Daoy (cell line): ENCODE data around the gene PCSK5. TPM values are rescaled to one million over a fixed set of nuclear protein-coding genes. Genes with fewer than 3 reads are reported as not detected.
A peak's percentile ranks its signal among the peaks of the same experiment; 100 is the strongest.
"Not testable (repeated sequence)": the region's sequence is repeated elsewhere in the genome, so short reads cannot be mapped to it uniquely, and the experiment has no call there.

Source experiments
- DNase-seq: peaks from one replicate; pipeline ENCODE4 v3.0.0-alpha.2; 2015; ENCODE audit warnings: low read depth
- total RNA-seq: library from RNA; depleted of rRNA; stranded (reverse); fragments of >200 nt; shearing (Covaris generic); gene quantifications from 2 replicates; pipeline ENCODE4 v1.2.3, GENCODE V29; 2014

The PCSK5 gene
- total RNA-seq, 1 experiment from 2014 or later: 1.4 TPM

- no peak for DNase-seq
Observed at GRCh38 chr9:76310991-76311390, 420.5 kb downstream of the PCSK5 start.

- DNase-seq: no peak
Observed at GRCh38 chr9:76311537-76311936, 421.1 kb downstream of the PCSK5 start.

- DNase-seq: no peak
Observed at GRCh38 chr9:76313771-76314170, 423.3 kb downstream of the PCSK5 start.

- no peak for DNase-seq
Observed at GRCh38 chr9:76314321-76314720, 423.8 kb downstream of the PCSK5 start.

- DNase-seq: no peak
Observed at GRCh38 chr9:76316069-76316468, 425.6 kb downstream of the PCSK5 start.

GRCh38 chr9:76319466-76319865 lies 429.0 kb downstream of the PCSK5 start:
- not testable (repeated sequence) for DNase-seq

- DNase-seq: peak; percentile 81
Observed at GRCh38 chr9:76321195-76321828, 430.8 kb downstream of the PCSK5 start.

GRCh38 chr9:76322810-76323209 lies 432.3 kb downstream of the PCSK5 start:
- no peak for DNase-seq

GRCh38 chr9:76323490-76323889 lies 433.0 kb downstream of the PCSK5 start:
- DNase-seq: no peak

GRCh38 chr9:76324030-76324429 lies 433.6 kb downstream of the PCSK5 start:
- DNase-seq: not testable (repeated sequence)

- no peak for DNase-seq
Observed at GRCh38 chr9:76330034-76330433, 439.6 kb downstream of the PCSK5 start.

- no peak for DNase-seq
Observed at GRCh38 chr9:76333388-76333787, 442.9 kb downstream of the PCSK5 start.

GRCh38 chr9:76333964-76334363 lies 443.5 kb downstream of the PCSK5 start:
- no peak for DNase-seq

- no peak for DNase-seq
Observed at GRCh38 chr9:76336027-76336426, 445.6 kb downstream of the PCSK5 start.

- no peak for DNase-seq
Observed at GRCh38 chr9:76338418-76338817, 447.9 kb downstream of the PCSK5 start.

GRCh38 chr9:76341616-76342015 lies 451.1 kb downstream of the PCSK5 start:
- DNase-seq: no peak

- no peak for DNase-seq
Observed at GRCh38 chr9:76342201-76342600, 451.7 kb downstream of the PCSK5 start.

GRCh38 chr9:76342858-76343257 lies 452.4 kb downstream of the PCSK5 start:
- DNase-seq: no peak

GRCh38 chr9:76349865-76350264 lies 459.4 kb downstream of the PCSK5 start:
- no peak for DNase-seq

- DNase-seq: no peak
Observed at GRCh38 chr9:76351006-76351405, 460.5 kb downstream of the PCSK5 start.

GRCh38 chr9:76352026-76352620 lies 461.6 kb downstream of the PCSK5 start:
- DNase-seq: no peak

- DNase-seq: peak; percentile 39
Observed at GRCh38 chr9:76353280-76353679, 462.8 kb downstream of the PCSK5 start.

- DNase-seq: no peak
Observed at GRCh38 chr9:76354221-76354620, 463.7 kb downstream of the PCSK5 start.

- no peak for DNase-seq
Observed at GRCh38 chr9:76355886-76356285, 465.4 kb downstream of the PCSK5 start.
